Erythroblast (primary cell): ENCODE results near the gene ERO1B.

Experiments used
- GATA1 ChIP-seq: IDR thresholded peaks from 2 replicates; pipeline ENCODE4 v1.6.1; 2011; ENCODE audit warnings: low read depth, mild to moderate bottlenecking, control low read depth, low read length, moderate library complexity
- POLR2A ChIP-seq: IDR thresholded peaks from 2 replicates; pipeline ENCODE4 v1.6.1; 2011; ENCODE audit warnings: mild to moderate bottlenecking, low read length

DNA sequence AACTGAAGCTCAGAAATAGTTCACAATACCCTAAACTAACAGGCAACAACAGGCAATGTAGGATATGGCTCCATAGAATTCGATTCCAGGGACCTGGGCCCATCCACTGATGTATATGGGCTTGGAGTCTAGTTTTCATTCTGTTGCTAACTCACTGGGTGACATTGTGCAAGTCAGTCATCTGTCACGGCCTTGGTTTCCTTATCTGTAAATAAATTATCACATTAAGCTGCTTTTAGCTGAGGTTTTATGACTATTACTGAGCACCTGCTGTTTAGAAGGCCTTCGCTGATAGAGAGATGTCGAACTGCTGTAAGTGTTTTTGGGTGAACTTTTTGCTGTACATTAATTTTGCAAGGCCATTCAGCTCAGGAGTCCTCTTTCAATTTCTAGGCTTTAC lies 22.9 kb upstream of the ERO1B start:
- TF ChIP-seq POLR2A (no peak), GATA1 (no peak)
